Neural progenitor cell (in vitro differentiated cells): ENCODE results near the gene C1orf21. TPM values are rescaled to one million over a fixed set of nuclear protein-coding genes. Genes with fewer than 3 reads are reported as not detected.

Source experiments
- DNase-seq: peaks from one replicate; pipeline ENCODE4 v3.0.0-alpha.2; 2016; ENCODE audit warnings: low spot score
- H2AFZ ChIP-seq: fragments of 200-600 bp; sonication (generic); replicated peaks from 2 replicates; pipeline ENCODE4 v1.6.1; 2016; ENCODE audit warnings: antibody characterized with exemption
- H3F3A ChIP-seq: fragments of 200-600 bp; sonication (generic); 2 replicates; pipeline ENCODE4 v1.6.1; 2016; ENCODE audit warnings: antibody characterized with exemption, low read depth
- H3K27ac ChIP-seq: fragments of 200-600 bp; sonication (generic); 2 replicates; pipeline ENCODE4 v1.5.1; 2016; ENCODE audit warnings: mild to moderate bottlenecking
- H3K27me3 ChIP-seq: fragments of 200-600 bp; sonication (generic); 2 replicates; pipeline ENCODE4 v1.6.1; 2016; ENCODE audit warnings: mild to moderate bottlenecking, moderate library complexity
- H3K36me3 ChIP-seq: fragments of 200-600 bp; sonication (generic); 2 replicates; pipeline ENCODE4 v1.5.1; 2016
- H3K4me1 ChIP-seq: fragments of 200-600 bp; sonication (generic); 2 replicates; pipeline ENCODE4 v1.6.1; 2016; ENCODE audit warnings: mixed run types
- H3K4me2 ChIP-seq: fragments of 200-600 bp; sonication (generic); 2 replicates; pipeline ENCODE4 v1.6.1; 2016
- H3K4me3 ChIP-seq: fragments of 200-600 bp; sonication (generic); 2 replicates; pipeline ENCODE4 v1.5.1; 2016
- H3K79me2 ChIP-seq: fragments of 200-600 bp; sonication (generic); 2 replicates; pipeline ENCODE4 v1.6.1; 2016; ENCODE audit warnings: low read depth
- H3K9ac ChIP-seq: fragments of 200-600 bp; sonication (generic); 2 replicates; pipeline ENCODE4 v1.6.1; 2016
- H3K9me3 ChIP-seq: fragments of 200-600 bp; sonication (generic); 2 replicates; pipeline ENCODE4 v1.5.1; 2016; ENCODE audit warnings: low read depth
- H4K20me1 ChIP-seq: fragments of 200-600 bp; sonication (generic); 2 replicates; pipeline ENCODE4 v1.6.1; 2016; ENCODE audit warnings: low read depth
- H3K27ac Mint-ChIP-seq: 3 replicates; pipeline ENCODE4 v1.8.0; 2021; ENCODE audit warnings: mixed read lengths
- H3K27me3 Mint-ChIP-seq: 2 replicates; pipeline ENCODE4 v1.8.0; 2022; ENCODE audit warnings: low read depth, mild to moderate bottlenecking, inconsistent platforms, moderate library complexity, mixed read lengths; ENCODE audit not compliant: insufficient read depth
- H3K36me3 Mint-ChIP-seq: 3 replicates; pipeline ENCODE4 v1.8.0; 2021; ENCODE audit warnings: mixed read lengths
- H3K4me1 Mint-ChIP-seq: 3 replicates; pipeline ENCODE4 v1.8.0; 2021; ENCODE audit warnings: mixed read lengths
- H3K4me3 Mint-ChIP-seq: 3 replicates; pipeline ENCODE4 v1.8.0; 2021; ENCODE audit warnings: mild to moderate bottlenecking, moderate library complexity, mixed read lengths
- H3K9me3 Mint-ChIP-seq: 3 replicates; pipeline ENCODE4 v1.8.0; 2020; ENCODE audit warnings: mixed read lengths
- CTCF ChIP-seq: fragments of 200-600 bp; sonication (generic); IDR thresholded peaks from 2 replicates; pipeline ENCODE4 v1.5.1; 2017; ENCODE audit warnings: antibody characterized with exemption, mild to moderate bottlenecking
- EZH2 ChIP-seq: fragments of 200-600 bp; sonication (generic); IDR thresholded peaks from 2 replicates; pipeline ENCODE4 v1.6.1; 2017; ENCODE audit warnings: antibody characterized with exemption, mild to moderate bottlenecking, moderate library complexity
- EZH2phosphoT487 ChIP-seq: fragments of 200-600 bp; sonication (generic); IDR thresholded peaks from 2 replicates; pipeline ENCODE4 v1.6.1; 2017; ENCODE audit warnings: antibody characterized with exemption
- total RNA-seq: library from RNA; depleted of rRNA; stranded (reverse); fragments of >200 nt; gene quantifications from 2 replicates; pipeline ENCODE4 v1.2.3, GENCODE V29; 2015; ENCODE audit warnings: low replicate concordance

Gene C1orf21
- total RNA-seq, 1 donor from 2014 or later, result 117 TPM

- Histone ChIP-seq H3F3A (peaks cover 10% of the 10 kb centered on the region), H3K36me3 (no peaks in the 10 kb centered on the region), H3K9ac (no peak overlapping the region), H3K27me3 (no peaks in the 10 kb centered on the region), H3K27ac (no peak overlapping the region), H2AFZ (no peak overlapping the region), H3K4me1 (peaks cover 24% of the 10 kb centered on the region), H3K4me3 (no peak overlapping the region), H4K20me1 (no peaks in the 10 kb centered on the region), H3K4me2 (no peak overlapping the region), H3K9me3 (peaks cover 3% of the 10 kb centered on the region), H3K79me2 (no peaks in the 10 kb centered on the region)
- peaks cover 5% of the 10 kb centered on the region for H3K27me3 Mint-ChIP-seq
- no peaks in the 10 kb centered on the region for H3K36me3 Mint-ChIP-seq
- H3K4me3 Mint-ChIP-seq, result no peak overlapping the region
- no peak for TF ChIP-seq EZH2phosphoT487
- no peak for TF ChIP-seq CTCF
- no peak for TF ChIP-seq EZH2
- no peaks in the 10 kb centered on the region for H3K4me1 Mint-ChIP-seq
- H3K27ac Mint-ChIP-seq, result no peak overlapping the region
- peaks cover 13% of the 10 kb centered on the region for H3K9me3 Mint-ChIP-seq
- no peak for DNase-seq
These were observed 252.4 kb downstream of the C1orf21 start for GRCh38 chr1:184639205-184639604.

GRCh38 chr1:184640505-184640904, 253.7 kb downstream of the C1orf21 start:
- no peaks in the 10 kb centered on the region for H3K27me3 ChIP-seq
- Mint-ChIP-seq H3K36me3 (no peaks in the 10 kb centered on the region), H3K4me3 (no peak overlapping the region), H3K4me1 (no peaks in the 10 kb centered on the region), H3K9me3 (peaks cover 6% of the 10 kb centered on the region), H3K27ac (no peak overlapping the region), H3K27me3 (peaks cover 6% of the 10 kb centered on the region)
- no peaks in the 10 kb centered on the region for H4K20me1 ChIP-seq
- DNase-seq, result no peak
- H3K36me3 ChIP-seq, result no peaks in the 10 kb centered on the region
- H3K4me1 ChIP-seq, result peaks cover 16% of the 10 kb centered on the region
- no peak overlapping the region for H2AFZ ChIP-seq
- no peak overlapping the region for H3K9ac ChIP-seq
- TF ChIP-seq EZH2 (no peak), EZH2phosphoT487 (no peak), CTCF (no peak)
- H3K4me2 ChIP-seq, result no peak overlapping the region
- H3K79me2 ChIP-seq, result no peaks in the 10 kb centered on the region
- H3F3A ChIP-seq, result peaks cover 5% of the 10 kb centered on the region
- no peak overlapping the region for H3K4me3 ChIP-seq
- no peak overlapping the region for H3K27ac ChIP-seq
- H3K9me3 ChIP-seq, result peaks cover 3% of the 10 kb centered on the region

GRCh38 chr1:184641894-184642293, 255.1 kb downstream of the C1orf21 start:
- Histone ChIP-seq H3K27ac (no peak overlapping the region), H3K9ac (no peak overlapping the region), H4K20me1 (no peaks in the 10 kb centered on the region), H3F3A (no peaks in the 10 kb centered on the region), H3K36me3 (no peaks in the 10 kb centered on the region), H3K27me3 (no peaks in the 10 kb centered on the region), H3K9me3 (peaks cover 3% of the 10 kb centered on the region), H3K4me2 (no peak overlapping the region), H3K4me3 (no peak overlapping the region), H2AFZ (no peak overlapping the region), H3K4me1 (peaks cover 7% of the 10 kb centered on the region), H3K79me2 (no peaks in the 10 kb centered on the region)
- Mint-ChIP-seq H3K9me3 (peaks cover 3% of the 10 kb centered on the region), H3K4me1 (no peaks in the 10 kb centered on the region), H3K4me3 (no peak overlapping the region), H3K27me3 (peaks cover 6% of the 10 kb centered on the region), H3K36me3 (no peaks in the 10 kb centered on the region), H3K27ac (no peak overlapping the region)
- DNase-seq, result no peak
- no peak for TF ChIP-seq EZH2
- TF ChIP-seq EZH2phosphoT487, result no peak
- no peak for TF ChIP-seq CTCF

GRCh38 chr1:184643661-184644060, 256.8 kb downstream of the C1orf21 start:
- TF ChIP-seq CTCF (no peak), EZH2phosphoT487 (no peak), EZH2 (no peak)
- Histone ChIP-seq H3K4me3 (no peak overlapping the region), H3K36me3 (no peaks in the 10 kb centered on the region), H3K9ac (no peak overlapping the region), H3K4me1 (peaks cover 7% of the 10 kb centered on the region), H3F3A (no peaks in the 10 kb centered on the region), H3K27ac (no peak overlapping the region), H3K27me3 (no peaks in the 10 kb centered on the region), H3K4me2 (no peak overlapping the region), H3K79me2 (no peaks in the 10 kb centered on the region), H4K20me1 (no peaks in the 10 kb centered on the region), H2AFZ (no peak overlapping the region), H3K9me3 (no peaks in the 10 kb centered on the region)
- DNase-seq, result no peak
- H3K27me3 Mint-ChIP-seq, result peaks cover 4% of the 10 kb centered on the region
- no peak overlapping the region for H3K27ac Mint-ChIP-seq
- H3K9me3 Mint-ChIP-seq, result peaks cover 4% of the 10 kb centered on the region
- no peak overlapping the region for H3K4me3 Mint-ChIP-seq
- H3K4me1 Mint-ChIP-seq, result no peaks in the 10 kb centered on the region
- no peaks in the 10 kb centered on the region for H3K36me3 Mint-ChIP-seq
